ENCODE data around the gene GDPD1.

The GDPD1 gene

GRCh38 chr17:59181481-59181880 lies 38.8 kb upstream of the GDPD1 start:
- no peak overlapping the region for H2AFZ ChIP-seq (ENCODE audit: low read length)
- peaks cover 6% of the 10 kb centered on the region for H3K79me2 ChIP-seq (ENCODE audit: low read length)
- no peak overlapping the region for H3K27ac ChIP-seq (ENCODE audit: low read length)
- no peaks in the 10 kb centered on the region for H4K20me1 ChIP-seq (ENCODE audit: insufficient read depth, low read length)
- no peak overlapping the region for H3K4me2 ChIP-seq (ENCODE audit: low read depth, low read length)
- H3K9ac ChIP-seq (ENCODE audit: low read length), result no peak overlapping the region
- H3K27me3 ChIP-seq (replicated peaks; ENCODE audit: insufficient read depth, low read length), result no peaks in the 10 kb centered on the region
- no peaks in the 10 kb centered on the region for H3K4me1 ChIP-seq (ENCODE audit: low read length)
- H3K9me2 ChIP-seq (replicated peaks; ENCODE audit: insufficient read depth, low read length), result no peaks in the 10 kb centered on the region
- H3K4me3 ChIP-seq (ENCODE audit: low read length), result no peak overlapping the region
- no peak for DNase-seq
- H3K9me3 ChIP-seq (replicated peaks; ENCODE audit: insufficient read depth, low read length), result no peaks in the 10 kb centered on the region
- TF ChIP-seq EZH2 (optimal IDR thresholded peaks at IDR 0.05; ENCODE audit: low read depth, low read length) (no peak), CTCF (IDR thresholded peaks at IDR 0.05; ENCODE audit: low read length) (no peak), EZH2phosphoT487 (IDR thresholded peaks at IDR 0.05; ENCODE audit: low read length) (no peak)
- no peaks in the 10 kb centered on the region for H3F3A ChIP-seq (ENCODE audit: insufficient read depth, low read length)
- H3K36me3 ChIP-seq (replicated peaks; ENCODE audit: insufficient read depth, low read length), result no peaks in the 10 kb centered on the region; the same call in 1 of the 2 replicates

- Histone ChIP-seq H3K4me2 (ENCODE audit: low read depth, low read length) (no peak overlapping the region), H3K27ac (ENCODE audit: low read length) (no peak overlapping the region), H3K4me3 (ENCODE audit: low read length) (no peak overlapping the region), H4K20me1 (ENCODE audit: insufficient read depth, low read length) (no peaks in the 10 kb centered on the region), H3K27me3 (replicated peaks; ENCODE audit: insufficient read depth, low read length) (no peaks in the 10 kb centered on the region), H3K9me3 (replicated peaks; ENCODE audit: insufficient read depth, low read length) (no peaks in the 10 kb centered on the region), H3K36me3 (replicated peaks; ENCODE audit: insufficient read depth, low read length) (no peaks in the 10 kb centered on the region; the same call in 1 of the 2 replicates), H3K9me2 (replicated peaks; ENCODE audit: insufficient read depth, low read length) (no peaks in the 10 kb centered on the region), H3F3A (ENCODE audit: insufficient read depth, low read length) (no peaks in the 10 kb centered on the region), H2AFZ (ENCODE audit: low read length) (no peak overlapping the region), H3K4me1 (ENCODE audit: low read length) (no peaks in the 10 kb centered on the region), H3K9ac (ENCODE audit: low read length) (no peak overlapping the region), H3K79me2 (ENCODE audit: low read length) (no peaks in the 10 kb centered on the region)
- no peak for DNase-seq
- TF ChIP-seq CTCF (IDR thresholded peaks at IDR 0.05; ENCODE audit: low read length), result no peak
- no peak for TF ChIP-seq EZH2phosphoT487 (IDR thresholded peaks at IDR 0.05; ENCODE audit: low read length)
- no peak for TF ChIP-seq EZH2 (optimal IDR thresholded peaks at IDR 0.05; ENCODE audit: low read depth, low read length)
Measured at GRCh38 chr17:59185997-59186396, 34.3 kb upstream of the GDPD1 start.

GRCh38 chr17:59186850-59187249 lies 33.5 kb upstream of the GDPD1 start:
- TF ChIP-seq EZH2 (optimal IDR thresholded peaks at IDR 0.05; ENCODE audit: low read depth, low read length), result no peak
- no peak for TF ChIP-seq CTCF (IDR thresholded peaks at IDR 0.05; ENCODE audit: low read length)
- no peak for TF ChIP-seq EZH2phosphoT487 (IDR thresholded peaks at IDR 0.05; ENCODE audit: low read length)
- no peak for DNase-seq
- Histone ChIP-seq H3K79me2 (ENCODE audit: low read length) (no peaks in the 10 kb centered on the region), H3K4me3 (ENCODE audit: low read length) (no peak overlapping the region), H3K4me2 (ENCODE audit: low read depth, low read length) (no peak overlapping the region), H3F3A (ENCODE audit: insufficient read depth, low read length) (no peaks in the 10 kb centered on the region), H3K9ac (ENCODE audit: low read length) (no peak overlapping the region), H4K20me1 (ENCODE audit: insufficient read depth, low read length) (no peaks in the 10 kb centered on the region), H2AFZ (ENCODE audit: low read length) (no peak overlapping the region), H3K27me3 (replicated peaks; ENCODE audit: insufficient read depth, low read length) (no peaks in the 10 kb centered on the region), H3K4me1 (ENCODE audit: low read length) (no peaks in the 10 kb centered on the region), H3K9me3 (replicated peaks; ENCODE audit: insufficient read depth, low read length) (no peaks in the 10 kb centered on the region), H3K27ac (ENCODE audit: low read length) (no peak overlapping the region), H3K9me2 (replicated peaks; ENCODE audit: insufficient read depth, low read length) (no peaks in the 10 kb centered on the region), H3K36me3 (replicated peaks; ENCODE audit: insufficient read depth, low read length) (no peaks in the 10 kb centered on the region; the same call in 1 of the 2 replicates)

Measured in MM.1S (cell line).